ENCODE data around the gene GPATCH8. TPM values are rescaled to one million over a fixed set of nuclear protein-coding genes. Genes with fewer than 3 reads are reported as not detected.

The GPATCH8 gene
- total RNA-seq, result 39.2 TPM

GRCh38 chr17:44503147-44504029 lies at the start of gene GPATCH8:
GPATCH8 (minus strand) TSS chr17:44503406; CDS start chr17:44503370, 36 bp downstream.

GRCh38 chr17:44389281-44389680 lies 113.9 kb downstream of the GPATCH8 start, which contains the start of gene ITGA2B:
ITGA2B (minus strand) TSS chr17:44389649; CDS start chr17:44389473, 176 bp downstream.

GRCh38 chr17:44363613-44364159 lies 139.5 kb downstream of the GPATCH8 start, which contains the start of gene FAM171A2:
FAM171A2 (minus strand) TSS chr17:44363853; CDS start chr17:44363714, 139 bp downstream.

Small RNA genes lying within 50 kb of the gene (small RNA-seq; reads per million reads assigned to genes)
- gene RN7SL258P, result not detected

Other genes with a start within 250 kb of the GPATCH8 start
- gene SLC4A1, start 235.3 kb downstream of the GPATCH8 start, total RNA-seq, result 9.2 TPM
- 110 TPM for gene RUNDC3A, start 194.8 kb downstream of the GPATCH8 start, total RNA-seq
- gene SLC25A39, start 178.6 kb downstream of the GPATCH8 start, total RNA-seq, result 46.1 TPM
- gene GRN, start 158.1 kb downstream of the GPATCH8 start, total RNA-seq, result 95.3 TPM
- 51.4 TPM for gene FAM171A2, start 139.6 kb downstream of the GPATCH8 start, total RNA-seq
- gene ITGA2B, start 113.8 kb downstream of the GPATCH8 start, total RNA-seq, result 2.3 TPM
- gene FZD2, start 54.1 kb upstream of the GPATCH8 start, total RNA-seq, result 6.9 TPM
- not detected for gene MEIOC, start 153.1 kb upstream of the GPATCH8 start, total RNA-seq
- gene CCDC43, start 186.4 kb upstream of the GPATCH8 start, total RNA-seq, result 43.8 TPM
- gene DBF4B, start 205.3 kb upstream of the GPATCH8 start, total RNA-seq, result 5.8 TPM

Data from diencephalon (tissue), 1 donor.